Measurements from ENCODE around the gene RFPL3. TPM values are rescaled to one million over a fixed set of nuclear protein-coding genes. Genes with fewer than 3 reads are reported as not detected.

The RFPL3 gene
- total RNA-seq, 1 donor: not detected

DNA sequence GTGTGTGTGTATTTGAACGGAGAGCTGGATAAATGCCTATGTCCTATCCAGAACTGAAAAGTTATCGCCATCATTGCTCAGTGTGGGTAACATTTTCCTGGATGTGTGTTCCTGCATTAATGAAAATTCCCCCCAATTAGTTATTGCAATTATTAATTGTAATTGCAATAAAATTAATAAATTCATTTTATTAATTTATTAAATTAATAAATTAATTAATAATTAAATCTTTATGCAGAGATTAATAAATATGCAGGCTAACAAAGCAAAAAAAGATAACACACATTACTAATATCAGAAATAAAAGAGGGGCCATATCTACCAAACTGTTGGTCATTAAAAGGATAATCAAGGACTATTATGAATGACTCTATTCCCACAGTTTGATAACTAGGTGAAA is 3.6 kb downstream of the RFPL3 start:
- no peaks in the 10 kb centered on the region for H3K79me2 ChIP-seq (ENCODE audit: insufficient read depth, low read length)
- no peak overlapping the region for H2AFZ ChIP-seq (ENCODE audit: low read length)
- no peaks in the 10 kb centered on the region for H4K20me1 ChIP-seq (ENCODE audit: insufficient read depth, low read length)
- H3K27ac ChIP-seq (ENCODE audit: low read depth, low read length): no peak overlapping the region
- H3K4me1 ChIP-seq (ENCODE audit: insufficient read depth, low read length): no peaks in the 10 kb centered on the region
- no peak for DNase-seq (ENCODE audit: insufficient read length, low spot score, missing footprints)
- H3K27me3 ChIP-seq (ENCODE audit: insufficient read depth, low read length): no peaks in the 10 kb centered on the region
- no peaks in the 10 kb centered on the region for H3K9me3 ChIP-seq (ENCODE audit: low read depth, low read length)
- H3K4me3 ChIP-seq (ENCODE audit: insufficient read depth, low read length): no peak overlapping the region
- H3K4me2 ChIP-seq (ENCODE audit: insufficient read depth, low read length): no peak overlapping the region
- TF ChIP-seq, protein P1, sequence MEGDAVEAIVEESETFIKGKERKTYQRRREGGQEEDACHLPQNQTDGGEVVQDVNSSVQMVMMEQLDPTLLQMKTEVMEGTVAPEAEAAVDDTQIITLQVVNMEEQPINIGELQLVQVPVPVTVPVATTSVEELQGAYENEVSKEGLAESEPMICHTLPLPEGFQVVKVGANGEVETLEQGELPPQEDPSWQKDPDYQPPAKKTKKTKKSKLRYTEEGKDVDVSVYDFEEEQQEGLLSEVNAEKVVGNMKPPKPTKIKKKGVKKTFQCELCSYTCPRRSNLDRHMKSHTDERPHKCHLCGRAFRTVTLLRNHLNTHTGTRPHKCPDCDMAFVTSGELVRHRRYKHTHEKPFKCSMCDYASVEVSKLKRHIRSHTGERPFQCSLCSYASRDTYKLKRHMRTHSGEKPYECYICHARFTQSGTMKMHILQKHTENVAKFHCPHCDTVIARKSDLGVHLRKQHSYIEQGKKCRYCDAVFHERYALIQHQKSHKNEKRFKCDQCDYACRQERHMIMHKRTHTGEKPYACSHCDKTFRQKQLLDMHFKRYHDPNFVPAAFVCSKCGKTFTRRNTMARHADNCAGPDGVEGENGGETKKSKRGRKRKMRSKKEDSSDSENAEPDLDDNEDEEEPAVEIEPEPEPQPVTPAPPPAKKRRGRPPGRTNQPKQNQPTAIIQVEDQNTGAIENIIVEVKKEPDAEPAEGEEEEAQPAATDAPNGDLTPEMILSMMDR (IDR thresholded peaks at IDR 0.05; ENCODE audit: extremely low read depth, low read depth, low read length): no peak
- no peaks in the 10 kb centered on the region for H3K36me3 ChIP-seq (ENCODE audit: insufficient read depth, low read length)

DNA sequence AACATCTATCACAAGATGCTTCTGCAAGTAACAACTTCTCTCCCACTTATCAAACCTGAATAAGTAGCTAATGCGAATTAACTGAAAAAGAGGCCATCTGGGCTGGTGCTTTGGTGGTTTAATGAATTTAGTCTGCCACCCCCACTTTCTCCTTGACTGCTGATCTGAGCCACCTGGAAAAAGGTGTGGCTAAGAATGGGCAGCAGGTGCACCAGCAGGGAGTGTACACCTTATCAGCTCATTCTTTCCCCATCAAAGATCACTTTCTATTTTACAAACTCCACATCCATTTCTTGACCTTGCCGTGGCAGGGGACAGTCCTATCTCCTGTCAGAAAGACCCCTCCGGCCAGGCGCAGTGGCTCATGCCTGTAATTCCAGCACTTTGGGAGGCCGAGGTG is 6.5 kb downstream of the RFPL3 start:
- TF ChIP-seq, protein P1 (IDR thresholded peaks at IDR 0.05; ENCODE audit: extremely low read depth, low read depth, low read length): no peak
- no peak overlapping the region for H3K27ac ChIP-seq (ENCODE audit: low read depth, low read length)

DNA sequence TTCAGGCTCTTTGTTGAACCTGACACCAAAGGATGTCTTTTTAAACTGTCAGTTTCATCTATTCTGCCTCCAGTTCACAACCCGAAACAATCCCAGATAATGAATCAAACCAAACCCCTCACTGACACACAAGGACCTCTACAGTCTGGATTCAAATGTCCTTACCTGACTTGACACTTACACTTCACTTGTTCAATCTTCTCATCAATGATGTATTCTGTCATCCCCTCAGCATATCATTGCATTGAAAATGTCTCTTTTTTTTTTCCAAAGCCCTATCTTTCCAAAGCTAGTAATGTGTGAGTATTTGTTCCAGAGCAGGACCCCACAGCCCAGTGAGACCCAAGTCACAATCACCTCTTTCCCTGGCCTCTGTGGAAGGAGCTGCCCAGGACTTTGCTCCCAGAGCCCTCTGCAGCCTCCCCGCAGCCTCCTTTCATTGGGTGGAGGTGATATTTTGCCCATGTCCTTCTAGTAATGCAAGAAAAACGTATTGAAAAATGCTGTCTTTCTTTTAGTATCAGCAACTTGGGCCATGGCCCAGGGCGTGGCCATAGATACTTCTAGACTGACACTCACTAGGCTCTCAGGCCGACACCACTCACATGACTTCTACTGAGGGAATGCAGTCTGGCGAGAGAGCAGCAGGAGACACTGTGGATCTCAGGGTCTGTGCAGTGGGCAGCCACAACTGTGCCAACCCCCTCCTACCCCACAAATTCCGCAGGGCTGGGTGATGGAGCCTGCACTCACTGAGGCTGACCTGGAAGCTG is 18.2 kb downstream of the RFPL3 start:
- Histone ChIP-seq H3K36me3 (ENCODE audit: insufficient read depth, low read length) (no peaks in the 10 kb centered on the region), H3K27me3 (ENCODE audit: insufficient read depth, low read length) (no peaks in the 10 kb centered on the region), H3K4me1 (ENCODE audit: insufficient read depth, low read length) (no peaks in the 10 kb centered on the region), H4K20me1 (ENCODE audit: insufficient read depth, low read length) (no peaks in the 10 kb centered on the region), H3K9me3 (ENCODE audit: low read depth, low read length) (no peaks in the 10 kb centered on the region), H3K4me2 (ENCODE audit: insufficient read depth, low read length) (no peak overlapping the region), H2AFZ (ENCODE audit: low read length) (no peak overlapping the region), H3K79me2 (ENCODE audit: insufficient read depth, low read length) (no peaks in the 10 kb centered on the region), H3K4me3 (ENCODE audit: insufficient read depth, low read length) (no peak overlapping the region), H3K27ac (ENCODE audit: low read depth, low read length) (no peak overlapping the region)
- TF ChIP-seq, protein P1 (IDR thresholded peaks at IDR 0.05; ENCODE audit: extremely low read depth, low read depth, low read length): no peak
- no peak for DNase-seq (ENCODE audit: insufficient read length, low spot score, missing footprints)

More for the DNA sequence above, 6.5 kb downstream of the RFPL3 start:
- no peak for DNase-seq (ENCODE audit: insufficient read length, low spot score, missing footprints)
- H3K36me3 ChIP-seq (ENCODE audit: insufficient read depth, low read length): no peaks in the 10 kb centered on the region
- no peak overlapping the region for H3K4me3 ChIP-seq (ENCODE audit: insufficient read depth, low read length)
- H3K79me2 ChIP-seq (ENCODE audit: insufficient read depth, low read length): no peaks in the 10 kb centered on the region
- no peaks in the 10 kb centered on the region for H3K27me3 ChIP-seq (ENCODE audit: insufficient read depth, low read length)
- H3K4me2 ChIP-seq (ENCODE audit: insufficient read depth, low read length): no peak overlapping the region
- H3K4me1 ChIP-seq (ENCODE audit: insufficient read depth, low read length): no peaks in the 10 kb centered on the region
- H2AFZ ChIP-seq (ENCODE audit: low read length): no peak overlapping the region
- H4K20me1 ChIP-seq (ENCODE audit: insufficient read depth, low read length): no peaks in the 10 kb centered on the region
- H3K9me3 ChIP-seq (ENCODE audit: low read depth, low read length): no peaks in the 10 kb centered on the region

DNA sequence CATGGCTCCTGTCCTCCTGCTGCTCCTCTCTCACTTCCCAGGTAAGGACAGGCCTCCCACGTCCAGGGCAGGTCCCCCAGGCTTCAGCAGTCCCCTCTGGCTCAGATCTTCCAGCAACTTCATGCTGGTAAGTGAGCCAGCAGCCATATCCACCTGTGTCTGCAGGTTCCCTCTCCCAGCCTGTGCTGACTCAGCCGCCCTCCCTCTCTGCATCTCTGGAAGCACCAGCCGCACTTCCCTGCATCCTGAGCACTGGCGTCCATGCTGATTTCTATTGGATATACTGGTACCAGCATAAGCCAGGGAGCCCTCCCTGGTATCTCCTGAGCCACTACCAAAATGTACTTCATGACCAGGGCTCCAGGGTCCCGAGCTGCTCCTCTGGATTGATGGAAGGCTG is 19.0 kb downstream of the RFPL3 start:
- H3K79me2 ChIP-seq (ENCODE audit: insufficient read depth, low read length): no peaks in the 10 kb centered on the region
- H3K27me3 ChIP-seq (ENCODE audit: insufficient read depth, low read length): no peaks in the 10 kb centered on the region
- no peaks in the 10 kb centered on the region for H3K4me1 ChIP-seq (ENCODE audit: insufficient read depth, low read length)
- H3K4me2 ChIP-seq (ENCODE audit: insufficient read depth, low read length): no peak overlapping the region
- no peak for DNase-seq (ENCODE audit: insufficient read length, low spot score, missing footprints)
- no peak overlapping the region for H3K4me3 ChIP-seq (ENCODE audit: insufficient read depth, low read length)
- TF ChIP-seq, protein P1 (IDR thresholded peaks at IDR 0.05; ENCODE audit: extremely low read depth, low read depth, low read length): no peak
- no peaks in the 10 kb centered on the region for H3K9me3 ChIP-seq (ENCODE audit: low read depth, low read length)
- H3K36me3 ChIP-seq (ENCODE audit: insufficient read depth, low read length): no peaks in the 10 kb centered on the region
- H2AFZ ChIP-seq (ENCODE audit: low read length): no peak overlapping the region
- no peak overlapping the region for H3K27ac ChIP-seq (ENCODE audit: low read depth, low read length)
- H4K20me1 ChIP-seq (ENCODE audit: insufficient read depth, low read length): no peaks in the 10 kb centered on the region

All from osteoblast (primary cell).